ENCODE measurements around the gene FLT1. TPM values are rescaled to one million over a fixed set of nuclear protein-coding genes. Genes with fewer than 3 reads are reported as not detected.

Gene FLT1
- polyA plus RNA-seq, 4 donors = 0.45 to 8.8 (median 3.0) TPM

GRCh38 chr13:28358708-28359107 is 136.2 kb downstream of the FLT1 start:
- DNase-seq (no peak), FAIRE-seq (no peak)
- no peak overlapping the region for H3K4me3 ChIP-seq (ENCODE audit: low read depth in 1 of 3, low read length in 3 of 3)
- H3K36me3 ChIP-seq (ENCODE audit: control insufficient read depth in 3 of 3, insufficient read depth in 2 of 3, low read depth in 1 of 3, low read length in 3 of 3) = no peaks in the 10 kb centered on the region
- WGBS, 3 donors = 70 to 72% (median 72%) methylated on average over 2 of the region's 2 CpGs
- H3K9me3 ChIP-seq (ENCODE audit: control insufficient read depth in 2 of 2, insufficient read depth in 1 of 2, low read depth in 1 of 2, low read length in 1 of 2) = no peaks in the 10 kb centered on the region
- no peaks in the 10 kb centered on the region for H3K4me1 ChIP-seq (ENCODE audit: control insufficient read depth in 3 of 3, insufficient read depth in 2 of 3, low read depth in 1 of 3, low read length in 2 of 3)
- no peaks in the 10 kb centered on the region for H3K27me3 ChIP-seq (ENCODE audit: control insufficient read depth in 3 of 3, insufficient read depth in 3 of 3, low read length in 3 of 3)
- no peak overlapping the region for H3K27ac ChIP-seq (ENCODE audit: low read depth in 1 of 3, low read length in 2 of 3)

GRCh38 chr13:28357911-28358433 is 137.0 kb downstream of the FLT1 start:
- no peaks in the 10 kb centered on the region for H3K9me3 ChIP-seq (ENCODE audit: control insufficient read depth in 2 of 2, insufficient read depth in 1 of 2, low read depth in 1 of 2, low read length in 1 of 2)
- no peaks in the 10 kb centered on the region for H3K27me3 ChIP-seq (ENCODE audit: control insufficient read depth in 3 of 3, insufficient read depth in 3 of 3, low read length in 3 of 3)
- H3K27ac ChIP-seq (ENCODE audit: low read depth in 1 of 3, low read length in 2 of 3) = no peak overlapping the region
- 76 to 80% (median 78%) methylated on average over 4 of the region's 4 CpGs for WGBS, 3 donors
- DNase-seq = no peak
- no peak for FAIRE-seq
- H3K4me3 ChIP-seq (ENCODE audit: low read depth in 1 of 3, low read length in 3 of 3) = no peak overlapping the region
- no peaks in the 10 kb centered on the region for H3K36me3 ChIP-seq (ENCODE audit: control insufficient read depth in 3 of 3, insufficient read depth in 2 of 3, low read depth in 1 of 3, low read length in 3 of 3)
- H3K4me1 ChIP-seq (ENCODE audit: control insufficient read depth in 3 of 3, insufficient read depth in 2 of 3, low read depth in 1 of 3, low read length in 2 of 3) = no peaks in the 10 kb centered on the region

DNA sequence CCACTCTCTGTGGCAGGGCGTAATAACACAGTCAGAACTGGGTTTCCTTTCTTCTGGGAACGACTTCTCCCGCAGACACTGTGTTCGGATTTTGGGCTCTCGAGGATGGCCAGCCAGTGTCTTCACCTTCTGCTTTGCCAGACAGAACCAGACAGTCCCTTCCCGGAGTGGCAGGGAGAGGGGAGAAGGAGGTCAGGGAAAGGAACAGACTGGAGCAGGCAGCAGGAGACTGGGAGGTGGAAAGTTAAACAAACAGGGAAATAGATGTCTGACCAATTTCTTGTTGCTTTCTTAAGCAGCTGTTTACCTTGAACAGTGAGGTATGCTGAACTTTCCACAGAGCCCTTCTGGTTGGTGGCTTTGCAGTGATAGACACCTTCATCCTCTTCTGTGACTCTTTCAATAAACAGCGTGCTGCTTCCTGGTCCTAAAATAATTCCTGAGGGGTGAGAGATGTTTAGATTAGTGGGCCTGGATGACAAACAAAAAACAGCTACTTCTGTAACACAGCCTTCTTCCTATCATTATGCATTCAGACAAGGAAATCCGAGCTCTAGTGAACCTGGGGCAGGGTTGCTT is 137.6 kb downstream of the FLT1 start:
- Histone ChIP-seq H3K4me3 (ENCODE audit: low read depth in 1 of 3, low read length in 3 of 3) (no peak overlapping the region), H3K27me3 (ENCODE audit: control insufficient read depth in 3 of 3, insufficient read depth in 3 of 3, low read length in 3 of 3) (no peaks in the 10 kb centered on the region), H3K27ac (ENCODE audit: low read depth in 1 of 3, low read length in 2 of 3) (no peak overlapping the region), H3K9me3 (ENCODE audit: control insufficient read depth in 2 of 2, insufficient read depth in 1 of 2, low read depth in 1 of 2, low read length in 1 of 2) (no peaks in the 10 kb centered on the region), H3K4me1 (ENCODE audit: control insufficient read depth in 3 of 3, insufficient read depth in 2 of 3, low read depth in 1 of 3, low read length in 2 of 3) (no peaks in the 10 kb centered on the region), H3K36me3 (ENCODE audit: control insufficient read depth in 3 of 3, insufficient read depth in 2 of 3, low read depth in 1 of 3, low read length in 3 of 3) (no peaks in the 10 kb centered on the region)
- DNase-seq = no peak
- 72 to 79% (median 72%) methylated on average over 8 of the region's 8 CpGs for WGBS, 3 donors
- FAIRE-seq = no peak

DNA sequence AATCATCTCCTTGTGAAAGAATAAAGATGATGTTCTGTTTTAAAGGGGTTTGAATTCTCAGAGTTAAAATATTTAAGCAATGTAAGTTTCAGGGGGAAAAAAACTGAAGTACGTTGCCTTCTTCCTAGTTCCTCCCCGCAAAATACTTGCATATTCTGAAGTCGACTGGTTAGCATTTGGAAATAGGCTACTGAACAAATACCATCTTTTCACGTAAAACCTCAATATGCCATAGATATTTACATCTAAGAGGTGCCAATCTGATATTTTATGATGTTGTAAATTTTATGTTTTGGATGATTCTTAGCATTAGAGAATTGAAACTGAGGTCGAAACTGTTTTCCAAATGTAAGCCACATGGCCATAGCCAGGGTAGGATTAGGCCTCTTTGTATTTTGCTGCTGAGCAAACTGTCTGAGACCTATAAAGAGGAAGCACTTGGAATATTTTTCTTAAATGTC is 138.3 kb downstream of the FLT1 start:
- DNase-seq (no peak), FAIRE-seq (no peak)
- Histone ChIP-seq H3K4me1 (ENCODE audit: control insufficient read depth in 3 of 3, insufficient read depth in 2 of 3, low read depth in 1 of 3, low read length in 2 of 3) (no peaks in the 10 kb centered on the region), H3K36me3 (ENCODE audit: control insufficient read depth in 3 of 3, insufficient read depth in 2 of 3, low read depth in 1 of 3, low read length in 3 of 3) (no peaks in the 10 kb centered on the region), H3K4me3 (ENCODE audit: low read depth in 1 of 3, low read length in 3 of 3) (no peak overlapping the region), H3K9me3 (ENCODE audit: control insufficient read depth in 2 of 2, insufficient read depth in 1 of 2, low read depth in 1 of 2, low read length in 1 of 2) (no peaks in the 10 kb centered on the region), H3K27ac (ENCODE audit: low read depth in 1 of 3, low read length in 2 of 3) (no peak overlapping the region), H3K27me3 (ENCODE audit: control insufficient read depth in 3 of 3, insufficient read depth in 3 of 3, low read length in 3 of 3) (no peaks in the 10 kb centered on the region)
- WGBS, 3 donors = 71 to 85% (median 83%) methylated on average over 5 of the region's 5 CpGs

- Histone ChIP-seq H3K27ac (ENCODE audit: low read depth in 1 of 3, low read length in 2 of 3) (no peak overlapping the region), H3K27me3 (ENCODE audit: control insufficient read depth in 3 of 3, insufficient read depth in 3 of 3, low read length in 3 of 3) (no peaks in the 10 kb centered on the region), H3K4me1 (ENCODE audit: control insufficient read depth in 3 of 3, insufficient read depth in 2 of 3, low read depth in 1 of 3, low read length in 2 of 3) (no peaks in the 10 kb centered on the region), H3K36me3 (ENCODE audit: control insufficient read depth in 3 of 3, insufficient read depth in 2 of 3, low read depth in 1 of 3, low read length in 3 of 3) (no peaks in the 10 kb centered on the region), H3K4me3 (ENCODE audit: low read depth in 1 of 3, low read length in 3 of 3) (no peak overlapping the region), H3K9me3 (ENCODE audit: control insufficient read depth in 2 of 2, insufficient read depth in 1 of 2, low read depth in 1 of 2, low read length in 1 of 2) (no peaks in the 10 kb centered on the region)
- DNase-seq (no peak), FAIRE-seq (no peak)
- 67 to 71% (median 70%) methylated on average over 8 of the region's 8 CpGs for WGBS, 3 donors
Observed at GRCh38 chr13:28355822-28356371, 139.0 kb downstream of the FLT1 start.

- Histone ChIP-seq H3K4me3 (ENCODE audit: low read depth in 1 of 3, low read length in 3 of 3) (no peak overlapping the region), H3K27ac (ENCODE audit: low read depth in 1 of 3, low read length in 2 of 3) (no peak overlapping the region), H3K36me3 (ENCODE audit: control insufficient read depth in 3 of 3, insufficient read depth in 2 of 3, low read depth in 1 of 3, low read length in 3 of 3) (no peaks in the 10 kb centered on the region), H3K9me3 (ENCODE audit: control insufficient read depth in 2 of 2, insufficient read depth in 1 of 2, low read depth in 1 of 2, low read length in 1 of 2) (no peaks in the 10 kb centered on the region), H3K27me3 (ENCODE audit: control insufficient read depth in 3 of 3, insufficient read depth in 3 of 3, low read length in 3 of 3) (no peaks in the 10 kb centered on the region), H3K4me1 (ENCODE audit: control insufficient read depth in 3 of 3, insufficient read depth in 2 of 3, low read depth in 1 of 3, low read length in 2 of 3) (no peaks in the 10 kb centered on the region)
- DNase-seq (no peak), FAIRE-seq (no peak)
- 85 to 94% (median 91%) methylated on average over 14 of the region's 14 CpGs for WGBS, 3 donors
Observed at GRCh38 chr13:28355046-28355821, 139.7 kb downstream of the FLT1 start.

GRCh38 chr13:28353679-28354078 is 141.2 kb downstream of the FLT1 start:
- no peak overlapping the region for H3K4me3 ChIP-seq (ENCODE audit: low read depth in 1 of 3, low read length in 3 of 3)
- no peak for FAIRE-seq
- H3K4me1 ChIP-seq (ENCODE audit: control insufficient read depth in 3 of 3, insufficient read depth in 2 of 3, low read depth in 1 of 3, low read length in 2 of 3) = no peaks in the 10 kb centered on the region
- no peaks in the 10 kb centered on the region for H3K9me3 ChIP-seq (ENCODE audit: control insufficient read depth in 2 of 2, insufficient read depth in 1 of 2, low read depth in 1 of 2, low read length in 1 of 2)
- WGBS, 3 donors = 66 to 77% (median 66%) methylated on average over 4 of the region's 4 CpGs
- DNase-seq = no peak
- no peaks in the 10 kb centered on the region for H3K36me3 ChIP-seq (ENCODE audit: control insufficient read depth in 3 of 3, insufficient read depth in 2 of 3, low read depth in 1 of 3, low read length in 3 of 3)
- no peak overlapping the region for H3K27ac ChIP-seq (ENCODE audit: low read depth in 1 of 3, low read length in 2 of 3)
- H3K27me3 ChIP-seq (ENCODE audit: control insufficient read depth in 3 of 3, insufficient read depth in 3 of 3, low read length in 3 of 3) = no peaks in the 10 kb centered on the region

- Histone ChIP-seq H3K36me3 (ENCODE audit: control insufficient read depth in 3 of 3, insufficient read depth in 2 of 3, low read depth in 1 of 3, low read length in 3 of 3) (no peaks in the 10 kb centered on the region), H3K9me3 (ENCODE audit: control insufficient read depth in 2 of 2, insufficient read depth in 1 of 2, low read depth in 1 of 2, low read length in 1 of 2) (no peaks in the 10 kb centered on the region), H3K27ac (ENCODE audit: low read depth in 1 of 3, low read length in 2 of 3) (no peak overlapping the region), H3K4me3 (ENCODE audit: low read depth in 1 of 3, low read length in 3 of 3) (no peak overlapping the region), H3K4me1 (ENCODE audit: control insufficient read depth in 3 of 3, insufficient read depth in 2 of 3, low read depth in 1 of 3, low read length in 2 of 3) (no peaks in the 10 kb centered on the region), H3K27me3 (ENCODE audit: control insufficient read depth in 3 of 3, insufficient read depth in 3 of 3, low read length in 3 of 3) (no peaks in the 10 kb centered on the region)
- DNase-seq (no peak), FAIRE-seq (no peak)
- WGBS, 3 donors = 80 to 86% (median 84%) methylated on average over 8 of the region's 8 CpGs
Observed at GRCh38 chr13:28349907-28350654, 144.8 kb downstream of the FLT1 start.

All from small intestine (tissue), 7 donors.